ENCODE measurements around the gene SCEL. TPM values are rescaled to one million over a fixed set of nuclear protein-coding genes. Genes with fewer than 3 reads are reported as not detected.

Gene SCEL
- polyA plus RNA-seq, 1 donor from 2014 or later, result 0.24 TPM

GRCh38 chr13:77692746-77693448, 157.4 kb downstream of the SCEL start:
- no peaks in the 10 kb centered on the region for H3K36me3 ChIP-seq (ENCODE audit: insufficient read depth, low read length)
- H3K79me2 ChIP-seq (replicated peaks; ENCODE audit: insufficient read depth, low read length), result no peaks in the 10 kb centered on the region
- no peak for TF ChIP-seq REST (IDR thresholded peaks at IDR 0.05; ENCODE audit: borderline replicate concordance)
- TF ChIP-seq CTCF (IDR thresholded peaks at IDR 0.05; ENCODE audit: poor library complexity, severe bottlenecking), result no peak
- no peak for TF ChIP-seq TAF1 (IDR thresholded peaks at IDR 0.05; ENCODE audit: low read depth)
- no peak for TF ChIP-seq MXI1 (conservative IDR thresholded peaks at IDR 0.05; ENCODE audit: poor library complexity, severe bottlenecking)
- no peak for TF ChIP-seq POLR2AphosphoS5 (IDR thresholded peaks at IDR 0.05)
- no peaks in the 10 kb centered on the region for H3F3A ChIP-seq (ENCODE audit: insufficient read depth, low read length, poor library complexity, severe bottlenecking)
- no peak overlapping the region for H3K9ac ChIP-seq (ENCODE audit: low read length)
- no peak overlapping the region for H3K4me3 ChIP-seq (ENCODE audit: low read length)
- no peaks in the 10 kb centered on the region for H3K27me3 ChIP-seq (ENCODE audit: insufficient read depth, low read depth, low read length)
- H3K4me2 ChIP-seq (ENCODE audit: low read length), result no peak overlapping the region
- no peaks in the 10 kb centered on the region for H3K9me2 ChIP-seq (ENCODE audit: insufficient read depth, low read length)
- H3K27ac ChIP-seq (ENCODE audit: low read length), result no peak overlapping the region
- H2AFZ ChIP-seq (ENCODE audit: low read depth, low read length), result no peak overlapping the region
- H3K9me3 ChIP-seq (ENCODE audit: low read length), result no peaks in the 10 kb centered on the region
- no peaks in the 10 kb centered on the region for H4K20me1 ChIP-seq (ENCODE audit: insufficient read depth)

GRCh38 chr13:77693449-77693940, 158.0 kb downstream of the SCEL start:
- TF ChIP-seq RAD21 (conservative IDR thresholded peaks at IDR 0.05), result no peak
- TF ChIP-seq EZH2 (IDR thresholded peaks at IDR 0.05; ENCODE audit: borderline replicate concordance, insufficient read depth, low read length, poor library complexity, severe bottlenecking), result no peak
- H3K4me3 ChIP-seq (ENCODE audit: low read length), result no peak overlapping the region
- H3K9me3 ChIP-seq (ENCODE audit: low read length), result no peaks in the 10 kb centered on the region
- H3K36me3 ChIP-seq (ENCODE audit: insufficient read depth, low read length), result no peaks in the 10 kb centered on the region
- H2AFZ ChIP-seq (ENCODE audit: low read depth, low read length), result no peak overlapping the region
- no peak overlapping the region for H3K9ac ChIP-seq (ENCODE audit: low read length)
- no peaks in the 10 kb centered on the region for H3K27me3 ChIP-seq (ENCODE audit: insufficient read depth, low read depth, low read length)
- no peaks in the 10 kb centered on the region for H4K20me1 ChIP-seq (ENCODE audit: insufficient read depth)
- peaks cover under 1% of the 10 kb centered on the region for H3K79me2 ChIP-seq (replicated peaks; ENCODE audit: insufficient read depth, low read length)
- no peak overlapping the region for H3K27ac ChIP-seq (ENCODE audit: low read length)
- H3F3A ChIP-seq (ENCODE audit: insufficient read depth, low read length, poor library complexity, severe bottlenecking), result no peaks in the 10 kb centered on the region
- no peaks in the 10 kb centered on the region for H3K9me2 ChIP-seq (ENCODE audit: insufficient read depth, low read length)
- H3K4me2 ChIP-seq (ENCODE audit: low read length), result no peak overlapping the region

Small RNAs within 50 kb of the gene (small RNA-seq; reads per million reads assigned to genes)
- gene RNY3P7, result 0 to 0.08 (median 0.03) reads per million in 3 experiments
- gene SPTLC1P5, result 0 reads per million in 3 experiments

Other genes starting within 250 kb of the SCEL start
- gene MYCBP2, start 208.6 kb upstream of the SCEL start, polyA plus RNA-seq, result 135 and 144 TPM in 2 replicates
- 129 and 155 TPM in 2 replicates for gene SLAIN1, start 162.0 kb downstream of the SCEL start, polyA plus RNA-seq